Islet of Langerhans (tissue), 1 donor: ENCODE results near the gene FOXM1.

ENCODE experiments used
- FAIRE-seq: peaks from one replicate; lab custom pipeline; 2011; peaks lifted over from hg19 to GRCh38; lab: Jason Lieb, UNC

Gene FOXM1

GRCh38 chr12:2877047-2877952, at the start of gene FOXM1, which contains the start of gene RHNO1:
Gene FOXM1, minus strand, starts transcription at chr12:2877174. Its CDS starts 2,696 bp downstream, at chr12:2874478.
Gene RHNO1, plus strand, starts transcription at chr12:2877223. Its CDS starts 8,144 bp downstream, at chr12:2885367.
- FAIRE-seq = no peak

- no peak for FAIRE-seq
Observed at GRCh38 chr12:2925322-2925995, 48.5 kb upstream of the FOXM1 start.

GRCh38 chr12:2924019-2924418, 47.0 kb upstream of the FOXM1 start:
- FAIRE-seq = no peak

GRCh38 chr12:2923057-2923456, 46.1 kb upstream of the FOXM1 start:
- no peak for FAIRE-seq

GRCh38 chr12:2922329-2922728, 45.4 kb upstream of the FOXM1 start:
- FAIRE-seq = no peak

GRCh38 chr12:2919249-2919648, 42.3 kb upstream of the FOXM1 start:
- no peak for FAIRE-seq

GRCh38 chr12:2912216-2912575, 35.2 kb upstream of the FOXM1 start:
- no peak for FAIRE-seq

GRCh38 chr12:2904260-2904659, 27.3 kb upstream of the FOXM1 start:
- no peak for FAIRE-seq

GRCh38 chr12:2902272-2902880, 25.4 kb upstream of the FOXM1 start:
- FAIRE-seq = no peak

GRCh38 chr12:2900642-2901041, 23.7 kb upstream of the FOXM1 start:
- FAIRE-seq = no peak

GRCh38 chr12:2897418-2897817, 20.4 kb upstream of the FOXM1 start:
- FAIRE-seq = no peak

- no peak for FAIRE-seq
Observed at GRCh38 chr12:2895511-2895910, 18.5 kb upstream of the FOXM1 start.

- no peak for FAIRE-seq
Observed at GRCh38 chr12:2895051-2895451, 18.1 kb upstream of the FOXM1 start.

GRCh38 chr12:2893007-2893406, 16.0 kb upstream of the FOXM1 start:
- no peak for FAIRE-seq

GRCh38 chr12:2892246-2892645, 15.3 kb upstream of the FOXM1 start:
- no peak for FAIRE-seq

- FAIRE-seq = no peak
Observed at GRCh38 chr12:2891240-2892053, 14.5 kb upstream of the FOXM1 start.

GRCh38 chr12:2890388-2891239, 13.6 kb upstream of the FOXM1 start, which contains the start of gene TULP3:
Gene TULP3, plus strand, starts transcription at chr12:2890891. Its CDS starts 57 bp downstream, at chr12:2890948.
- peak; percentile 66 for FAIRE-seq

GRCh38 chr12:2890001-2890387, 13.0 kb upstream of the FOXM1 start:
- FAIRE-seq = no peak

GRCh38 chr12:2886768-2887450, 9.9 kb upstream of the FOXM1 start:
- FAIRE-seq = no peak

- no peak for FAIRE-seq
Observed at GRCh38 chr12:2884810-2885209, 7.8 kb upstream of the FOXM1 start.

- FAIRE-seq = no peak
Observed at GRCh38 chr12:2879853-2880252, 2.9 kb upstream of the FOXM1 start.
